HG02610 (cell line): ENCODE results near the gene BMS1.
A peak's percentile ranks its signal among the peaks of the same experiment; 100 is the strongest.
"Not testable (repeated sequence)": the region's sequence is repeated elsewhere in the genome, so short reads cannot be mapped to it uniquely, and the experiment has no call there.

ENCODE experiments used
- ATAC-seq: cut with Tn5 transposase; IDR thresholded peaks from one replicate; pipeline ENCODE4 v1.9.1; 2021; ENCODE audit warnings: mild to moderate bottlenecking, moderate library complexity; ENCODE audit not compliant: unreplicated experiment

The BMS1 gene, protein sequence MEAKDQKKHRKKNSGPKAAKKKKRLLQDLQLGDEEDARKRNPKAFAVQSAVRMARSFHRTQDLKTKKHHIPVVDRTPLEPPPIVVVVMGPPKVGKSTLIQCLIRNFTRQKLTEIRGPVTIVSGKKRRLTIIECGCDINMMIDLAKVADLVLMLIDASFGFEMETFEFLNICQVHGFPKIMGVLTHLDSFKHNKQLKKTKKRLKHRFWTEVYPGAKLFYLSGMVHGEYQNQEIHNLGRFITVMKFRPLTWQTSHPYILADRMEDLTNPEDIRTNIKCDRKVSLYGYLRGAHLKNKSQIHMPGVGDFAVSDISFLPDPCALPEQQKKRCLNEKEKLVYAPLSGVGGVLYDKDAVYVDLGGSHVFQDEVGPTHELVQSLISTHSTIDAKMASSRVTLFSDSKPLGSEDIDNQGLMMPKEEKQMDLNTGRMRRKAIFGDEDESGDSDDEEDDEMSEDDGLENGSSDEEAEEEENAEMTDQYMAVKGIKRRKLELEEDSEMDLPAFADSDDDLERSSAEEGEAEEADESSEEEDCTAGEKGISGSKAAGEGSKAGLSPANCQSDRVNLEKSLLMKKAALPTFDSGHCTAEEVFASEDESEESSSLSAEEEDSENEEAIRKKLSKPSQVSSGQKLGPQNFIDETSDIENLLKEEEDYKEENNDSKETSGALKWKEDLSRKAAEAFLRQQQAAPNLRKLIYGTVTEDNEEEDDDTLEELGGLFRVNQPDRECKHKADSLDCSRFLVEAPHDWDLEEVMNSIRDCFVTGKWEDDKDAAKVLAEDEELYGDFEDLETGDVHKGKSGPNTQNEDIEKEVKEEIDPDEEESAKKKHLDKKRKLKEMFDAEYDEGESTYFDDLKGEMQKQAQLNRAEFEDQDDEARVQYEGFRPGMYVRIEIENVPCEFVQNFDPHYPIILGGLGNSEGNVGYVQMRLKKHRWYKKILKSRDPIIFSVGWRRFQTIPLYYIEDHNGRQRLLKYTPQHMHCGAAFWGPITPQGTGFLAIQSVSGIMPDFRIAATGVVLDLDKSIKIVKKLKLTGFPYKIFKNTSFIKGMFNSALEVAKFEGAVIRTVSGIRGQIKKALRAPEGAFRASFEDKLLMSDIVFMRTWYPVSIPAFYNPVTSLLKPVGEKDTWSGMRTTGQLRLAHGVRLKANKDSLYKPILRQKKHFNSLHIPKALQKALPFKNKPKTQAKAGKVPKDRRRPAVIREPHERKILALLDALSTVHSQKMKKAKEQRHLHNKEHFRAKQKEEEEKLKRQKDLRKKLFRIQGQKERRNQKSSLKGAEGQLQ

DNA sequence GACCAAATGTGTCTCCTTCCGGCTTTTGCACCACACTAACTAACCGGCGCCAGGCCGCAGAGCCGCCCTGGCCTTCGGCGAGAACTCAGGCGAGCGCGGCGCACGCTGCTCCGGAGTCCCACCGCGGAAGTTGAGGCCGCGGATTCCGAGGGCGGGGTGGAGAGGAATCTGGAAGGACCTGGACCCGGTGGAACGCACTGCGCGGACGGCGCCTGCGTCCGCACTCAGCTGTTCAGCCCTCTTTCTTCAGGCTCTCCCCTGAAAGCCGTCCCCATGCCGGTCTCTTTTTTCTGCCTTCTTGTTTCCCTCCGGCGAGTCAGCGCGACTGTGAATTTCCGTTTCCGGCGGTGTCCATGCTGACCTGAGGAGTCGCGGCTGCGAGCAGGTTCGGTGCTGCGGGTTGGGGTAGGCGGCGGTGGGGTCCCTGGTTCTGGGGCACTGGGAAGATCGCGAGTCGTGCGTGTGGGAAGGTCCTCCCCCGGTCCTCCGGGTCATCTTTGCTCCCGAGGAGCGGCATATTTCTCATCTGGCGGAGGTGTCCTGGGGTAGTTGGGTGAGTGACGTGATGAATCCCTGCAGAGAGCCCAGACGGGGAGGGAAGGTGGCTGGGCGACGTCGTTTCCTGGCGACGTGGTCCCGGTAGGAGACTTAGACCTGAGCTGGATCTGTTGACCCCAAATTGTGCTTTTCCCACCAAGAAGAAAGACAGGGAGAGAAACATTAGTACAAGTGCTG lies at the start of gene BMS1:
TSS of gene BMS1 (plus strand) at position 350 of the 735 bp plus-strand sequence. CDS start 1,600 bp downstream, outside the sequence.
- ATAC-seq: peak; percentile 95

DNA sequence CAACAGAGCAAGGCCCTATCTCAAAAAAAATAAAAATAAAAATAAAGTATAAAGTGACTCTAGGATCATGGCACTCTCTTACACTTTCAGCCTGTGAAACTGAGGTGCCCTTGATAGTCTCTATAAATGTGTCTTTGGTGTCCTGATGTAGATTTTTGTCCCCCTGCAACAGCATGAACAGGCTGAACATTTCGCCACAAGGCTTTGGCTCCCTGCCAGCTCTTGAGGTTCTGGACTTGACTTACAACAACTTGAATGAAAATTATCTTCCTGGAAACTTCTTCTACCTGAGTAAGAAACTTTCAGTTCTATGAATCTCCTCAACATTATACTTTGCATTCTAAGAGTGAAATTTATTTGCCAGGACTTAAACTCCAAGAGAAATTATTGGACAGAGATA lies 48.1 kb upstream of the BMS1 start:
- ATAC-seq: no peak

DNA sequence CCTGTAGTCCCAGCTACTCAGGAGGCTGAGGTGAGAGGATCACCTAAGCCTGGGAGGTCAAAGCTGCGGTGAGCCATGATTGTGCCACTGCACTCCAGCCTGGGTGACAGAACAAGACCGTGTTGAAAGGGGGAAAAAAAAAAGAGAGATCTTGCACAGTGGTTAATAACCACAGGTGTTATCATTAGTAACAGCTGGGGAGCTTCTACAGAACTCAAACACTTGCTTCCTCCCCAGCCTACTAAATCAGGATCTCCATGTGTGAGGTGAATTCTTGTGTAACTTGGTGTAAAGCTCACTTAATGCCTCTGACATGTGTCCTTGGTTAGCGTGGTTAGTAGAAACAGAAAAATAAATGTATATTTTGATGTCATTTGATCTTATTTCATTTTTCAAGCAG lies 43.9 kb upstream of the BMS1 start:
- no peak for ATAC-seq

DNA sequence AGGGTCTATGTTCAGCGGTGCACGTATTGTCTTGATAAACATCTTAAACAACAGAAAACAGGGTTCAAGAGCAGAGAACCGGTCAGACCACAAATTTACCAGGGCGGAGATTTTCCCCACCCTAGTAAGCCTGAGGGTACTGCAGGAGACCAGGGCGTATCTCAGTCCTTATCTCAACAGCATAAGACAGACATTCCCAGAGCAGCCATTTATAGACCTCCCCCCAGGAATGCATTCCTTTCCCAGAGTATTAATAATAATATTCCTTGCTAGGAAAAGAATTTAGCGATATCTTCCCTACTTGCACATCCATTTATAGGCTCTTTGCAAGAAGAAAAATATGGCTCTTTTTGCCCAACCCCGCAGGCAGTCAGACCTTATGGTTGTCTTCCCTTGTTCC lies 41.1 kb upstream of the BMS1 start:
- not testable (repeated sequence) for ATAC-seq

DNA sequence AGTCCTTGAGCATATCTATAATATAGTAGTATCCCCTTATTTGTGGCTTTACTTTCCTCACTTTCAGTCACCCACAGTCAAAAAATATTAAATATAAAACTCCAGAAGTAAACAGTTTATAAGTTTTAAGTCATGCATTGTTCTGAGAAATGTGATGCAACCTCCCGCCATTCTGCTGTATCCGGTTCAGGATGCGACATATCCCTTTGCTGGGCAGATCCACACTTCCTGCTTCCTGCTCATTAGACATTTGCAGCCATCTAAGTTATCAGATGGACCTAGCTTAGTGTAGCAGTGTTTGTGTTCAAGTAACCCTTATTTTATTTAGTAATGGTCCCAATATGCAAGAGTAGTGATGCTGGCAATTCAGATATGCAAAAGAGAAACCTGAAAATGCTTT lies 38.9 kb upstream of the BMS1 start:
- ATAC-seq: no peak

DNA sequence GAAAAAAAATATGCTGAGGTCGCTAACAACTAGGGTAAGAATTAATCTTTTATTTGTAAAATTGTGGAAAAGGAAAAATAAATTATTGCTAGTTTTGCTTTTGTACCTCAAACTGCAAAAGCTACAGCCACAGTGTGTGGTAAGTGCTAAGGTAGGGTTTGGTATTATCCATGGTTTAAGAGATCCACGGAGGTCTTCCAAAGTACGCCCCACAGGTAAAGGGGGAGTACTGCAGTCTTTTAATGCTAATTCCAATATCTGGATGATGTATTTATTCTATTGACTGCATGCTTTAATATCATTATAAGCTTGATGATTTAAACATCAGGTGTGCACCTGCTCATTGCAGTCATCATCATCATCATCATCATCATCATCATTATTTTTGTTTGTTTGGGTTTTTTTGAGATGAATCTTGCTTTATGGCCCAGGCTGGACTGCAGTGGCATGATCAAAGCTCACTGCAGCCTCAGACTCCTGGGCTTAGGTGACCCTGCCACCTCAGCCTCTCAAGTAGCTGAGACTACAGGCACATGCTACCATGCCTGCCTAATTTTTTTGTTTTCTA lies 38.4 kb upstream of the BMS1 start:
- no peak for ATAC-seq

DNA sequence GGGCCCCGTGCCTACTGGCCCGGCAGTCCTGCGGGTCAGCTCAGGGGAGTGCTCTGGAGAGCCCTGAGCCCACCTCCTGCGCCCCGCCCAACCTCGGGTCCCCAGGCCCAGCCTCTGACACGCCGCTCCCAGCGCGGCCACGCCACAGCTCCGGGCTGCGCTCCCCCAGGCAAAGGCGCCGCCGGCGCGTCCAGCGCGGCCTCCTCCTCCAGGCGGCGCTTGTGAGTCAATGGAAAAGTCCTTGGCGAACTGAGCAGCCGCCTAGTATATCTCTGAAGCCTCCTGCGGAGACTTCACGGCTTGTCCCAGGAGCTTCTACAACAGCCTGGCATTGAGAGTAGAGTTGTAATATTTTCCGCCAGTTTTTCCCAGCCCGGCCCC lies 29.5 kb upstream of the BMS1 start:
- no peak for ATAC-seq

DNA sequence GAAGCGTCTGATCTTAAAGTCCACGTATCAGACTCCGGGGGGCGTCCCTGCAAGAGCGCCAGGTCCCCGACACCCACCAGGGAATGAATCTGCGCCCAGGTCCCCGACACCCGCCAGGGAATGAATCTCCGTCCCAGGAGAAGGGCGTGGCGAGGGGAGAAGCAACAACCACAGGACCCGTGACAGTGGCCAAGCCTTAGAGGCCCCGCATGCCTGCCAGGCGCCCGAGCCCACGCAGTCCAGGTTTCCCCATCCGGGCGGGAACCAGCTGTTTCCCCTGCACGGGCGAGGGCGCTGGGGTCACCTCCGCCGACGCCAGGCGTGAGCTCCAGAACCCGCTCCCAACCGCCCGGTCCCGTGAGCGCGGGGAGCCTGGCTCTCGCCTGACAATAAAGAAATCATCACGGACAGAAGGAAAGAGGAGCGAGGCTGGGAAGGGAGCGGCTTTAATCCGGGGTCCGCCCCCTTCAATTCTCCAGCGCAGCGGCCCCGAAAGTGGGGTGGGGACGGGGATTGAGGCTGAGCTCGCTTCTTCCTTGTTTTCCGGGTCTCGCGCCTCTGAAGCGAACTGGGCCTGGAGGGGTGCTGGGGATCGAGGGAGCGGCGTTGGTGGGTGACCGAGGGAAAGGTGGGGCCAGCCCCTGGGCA lies 29.0 kb upstream of the BMS1 start:
- ATAC-seq: no peak

DNA sequence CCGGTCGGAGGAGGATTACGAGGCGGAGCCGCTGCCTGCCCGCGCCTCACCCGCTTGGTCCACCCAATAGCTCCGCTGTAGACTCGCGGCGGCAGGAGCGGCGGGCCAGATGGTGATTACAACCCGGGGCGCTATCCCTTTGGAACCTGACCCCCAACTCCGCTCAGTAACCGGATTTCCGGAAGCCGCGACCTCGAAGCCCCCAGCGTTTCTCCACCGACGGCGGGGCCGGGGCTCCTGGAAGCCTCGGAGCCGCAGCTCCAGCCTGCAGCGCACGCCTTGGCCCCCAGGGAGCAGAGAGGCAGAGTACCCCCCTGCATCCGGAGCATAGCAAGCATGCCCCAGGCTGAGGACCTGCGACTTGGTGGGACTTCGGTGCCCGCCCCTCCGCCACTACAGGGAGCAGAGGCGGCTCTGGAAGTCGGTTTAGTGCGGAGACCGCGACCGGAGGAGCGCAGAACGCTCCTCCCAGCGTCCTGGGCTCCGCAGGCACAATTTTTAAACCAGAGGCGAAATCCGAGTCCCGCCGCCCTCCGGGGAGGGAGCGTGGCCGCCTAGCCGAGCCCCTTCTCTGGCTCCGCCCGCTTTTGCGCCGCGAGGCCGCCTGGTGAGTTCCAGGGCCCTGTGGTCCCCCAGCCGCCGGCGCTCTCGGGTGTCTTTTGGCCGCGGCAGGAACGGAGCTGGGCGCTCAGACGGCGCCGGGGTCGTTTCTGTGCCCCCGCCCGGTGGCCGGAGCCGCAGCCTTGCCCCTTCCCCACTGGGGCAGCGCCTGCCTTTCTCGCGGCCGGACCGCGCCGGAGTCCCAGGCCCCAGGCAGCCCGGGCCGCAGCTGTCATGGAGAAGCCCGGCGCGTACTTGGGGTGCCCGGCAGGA lies 28.2 kb upstream of the BMS1 start:
- ATAC-seq: no peak

DNA sequence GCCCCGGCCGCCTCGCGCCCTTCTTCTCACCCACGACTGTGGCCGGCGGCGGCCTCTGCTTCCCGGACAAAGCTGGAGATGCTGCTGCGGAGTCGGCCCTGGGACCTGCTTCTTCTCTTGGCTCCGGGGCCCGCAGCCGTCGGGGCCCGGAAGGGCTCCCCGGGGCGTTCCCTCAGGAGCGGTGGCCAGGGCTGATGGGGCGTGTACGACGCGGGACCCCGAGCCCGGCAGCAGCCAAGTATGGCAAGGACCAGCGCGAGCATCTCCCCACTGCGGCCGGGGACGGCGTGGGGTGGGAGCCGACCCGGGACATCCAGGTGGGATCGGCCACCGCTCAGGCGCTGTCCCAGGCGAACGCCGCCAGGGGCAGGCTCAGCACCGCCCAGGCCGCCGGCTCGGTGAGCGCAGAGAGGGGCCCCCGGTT lies 27.6 kb upstream of the BMS1 start:
- no peak for ATAC-seq

DNA sequence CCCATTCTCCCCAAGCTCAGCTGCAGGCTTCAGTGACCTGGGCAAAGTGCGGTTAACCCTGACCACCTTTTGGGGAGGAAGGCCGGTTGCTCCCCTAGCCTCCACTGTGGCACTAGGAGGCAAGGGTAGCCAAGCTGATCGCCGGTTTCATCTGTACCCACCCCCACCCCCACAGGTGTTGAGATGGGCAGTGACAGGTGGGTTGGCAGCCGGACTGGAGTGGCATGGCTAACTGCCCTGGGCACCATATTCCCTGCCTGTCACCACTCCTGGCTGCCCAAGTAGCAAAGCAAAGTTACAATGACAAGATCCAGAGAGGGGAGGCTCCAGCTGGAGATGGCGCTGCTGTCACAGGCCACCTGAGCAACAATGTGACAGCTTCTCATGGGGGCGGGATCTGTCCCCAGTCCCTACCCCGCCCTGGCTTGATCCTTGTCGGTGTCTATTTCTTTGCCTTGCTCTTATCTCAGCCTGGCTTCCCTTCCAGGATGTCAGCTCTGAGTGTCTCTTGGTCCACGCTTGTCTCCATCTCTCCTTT lies 27.0 kb upstream of the BMS1 start:
- no peak for ATAC-seq

DNA sequence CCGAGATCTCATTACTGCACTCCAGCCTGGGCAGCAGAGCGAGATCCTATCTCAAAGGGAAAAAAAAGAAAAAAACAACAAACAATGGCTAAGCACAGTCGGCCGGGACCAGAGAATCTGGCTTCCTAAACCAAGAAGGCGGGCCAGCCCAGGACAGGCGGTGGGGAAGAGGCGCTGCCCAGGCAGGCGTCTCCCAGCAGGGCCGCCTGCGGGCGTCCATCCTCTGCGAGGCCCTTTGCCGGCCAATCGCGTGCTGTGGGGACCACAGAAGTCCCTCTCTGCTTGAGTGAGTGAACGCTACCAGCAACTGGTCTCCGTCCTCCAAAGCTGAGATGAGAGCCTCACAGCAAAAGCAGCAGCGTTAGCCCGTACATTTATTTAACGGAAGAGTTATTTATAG lies 14.7 kb upstream of the BMS1 start:
- no peak for ATAC-seq

DNA sequence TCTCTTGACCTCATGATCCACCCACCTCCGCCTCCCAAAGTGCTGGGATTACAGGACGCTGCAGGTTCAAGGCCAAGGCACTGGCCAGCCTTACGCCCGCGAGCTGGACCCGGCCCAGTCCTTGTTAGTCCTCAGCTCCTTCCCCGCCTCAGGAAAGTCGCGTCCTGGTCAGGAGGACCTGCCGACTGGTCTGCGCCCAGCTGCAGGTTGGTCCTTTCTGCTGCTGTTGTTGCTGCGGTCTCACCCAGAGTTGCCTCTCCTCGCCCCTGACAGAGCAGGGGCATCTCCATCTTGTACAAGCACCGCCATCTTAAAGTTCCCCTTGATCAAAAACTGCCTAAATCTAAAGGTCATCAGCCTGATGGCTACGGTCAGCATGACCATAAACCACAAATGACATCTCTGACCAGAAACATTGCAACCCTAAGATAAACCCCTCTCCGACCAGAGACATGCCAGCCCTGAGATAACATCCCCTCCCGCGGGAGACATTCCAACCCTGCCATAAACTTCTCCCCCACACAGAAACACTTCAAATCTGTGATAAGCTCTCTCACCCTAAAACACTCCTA lies 13.9 kb upstream of the BMS1 start:
- no peak for ATAC-seq

DNA sequence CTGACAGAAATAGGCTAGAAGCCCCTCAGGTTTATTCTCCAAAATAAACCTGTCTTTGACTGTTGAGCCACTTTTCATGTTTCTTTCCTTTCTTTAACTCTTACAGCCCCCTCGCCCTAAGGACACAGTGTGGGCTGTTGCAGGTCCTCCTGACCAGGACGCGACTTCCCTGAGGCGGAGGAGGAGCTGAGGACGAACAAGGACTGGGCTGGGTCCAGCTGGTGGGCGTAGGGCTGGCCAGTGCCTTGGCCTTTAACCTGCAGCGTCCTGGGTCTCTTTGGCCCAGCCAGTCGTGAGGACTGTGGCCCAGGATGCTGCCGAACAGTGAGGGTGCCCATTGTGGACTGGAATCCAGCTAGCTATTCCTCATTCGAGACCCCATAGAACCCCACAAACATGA lies 13.4 kb upstream of the BMS1 start:
- ATAC-seq: no peak

DNA sequence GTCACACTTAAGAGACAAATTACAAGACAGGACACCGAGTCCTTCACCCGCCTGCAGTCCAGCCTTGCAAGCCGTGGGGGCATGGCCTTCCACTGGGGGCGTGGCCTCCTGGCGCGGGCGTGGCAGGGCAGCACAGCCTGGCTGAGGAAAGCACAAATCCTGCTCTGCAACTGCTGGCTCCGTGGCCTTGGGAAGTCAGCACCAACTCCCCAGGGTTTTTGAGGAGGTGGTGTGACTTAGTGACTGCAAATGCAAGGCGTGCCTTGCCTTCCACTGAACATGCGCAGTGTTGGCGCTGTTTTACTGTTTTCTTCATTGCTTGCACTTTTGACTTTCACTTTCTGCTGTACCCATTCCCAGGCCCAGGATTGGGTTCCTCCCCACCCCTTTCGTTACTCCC lies 12.9 kb upstream of the BMS1 start:
- no peak for ATAC-seq

DNA sequence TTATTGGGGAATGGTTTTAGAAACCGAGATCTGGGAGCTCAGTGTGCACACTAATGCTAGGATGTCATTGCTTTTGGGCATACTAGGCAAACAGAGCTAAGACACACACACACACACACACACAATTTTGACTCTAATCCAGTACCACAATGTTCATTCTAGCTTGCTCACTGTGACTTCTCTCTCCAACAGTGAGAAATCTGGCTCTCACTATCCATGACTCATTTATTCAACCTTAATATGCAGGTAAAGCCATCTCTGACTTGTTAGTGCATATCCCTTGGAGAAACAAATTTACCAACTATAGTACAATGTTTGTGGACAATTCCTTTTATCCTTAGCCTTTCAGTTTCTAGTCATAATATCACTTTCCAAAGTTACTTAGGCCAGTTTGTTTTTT lies 5.9 kb upstream of the BMS1 start:
- ATAC-seq: no peak

DNA sequence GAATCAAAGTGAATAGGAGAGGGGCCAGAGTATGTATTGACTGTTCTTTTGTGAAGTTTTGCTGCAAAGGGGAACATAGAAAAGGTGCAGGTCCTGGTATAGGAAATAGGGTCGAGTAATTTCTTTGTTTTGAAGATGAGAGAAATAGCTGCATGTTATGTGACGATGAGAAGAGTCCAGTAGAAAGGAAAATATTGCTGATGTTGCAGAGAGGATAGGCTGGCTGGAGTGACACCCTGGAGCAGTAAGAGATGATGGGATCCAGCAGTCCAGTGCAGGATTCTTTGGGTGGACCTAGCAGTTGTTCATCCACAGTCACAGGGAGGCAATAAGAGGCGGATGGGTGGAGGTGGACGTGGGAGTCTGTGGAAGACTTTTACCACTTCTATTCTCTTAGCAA lies 2.1 kb upstream of the BMS1 start:
- ATAC-seq: no peak

DNA sequence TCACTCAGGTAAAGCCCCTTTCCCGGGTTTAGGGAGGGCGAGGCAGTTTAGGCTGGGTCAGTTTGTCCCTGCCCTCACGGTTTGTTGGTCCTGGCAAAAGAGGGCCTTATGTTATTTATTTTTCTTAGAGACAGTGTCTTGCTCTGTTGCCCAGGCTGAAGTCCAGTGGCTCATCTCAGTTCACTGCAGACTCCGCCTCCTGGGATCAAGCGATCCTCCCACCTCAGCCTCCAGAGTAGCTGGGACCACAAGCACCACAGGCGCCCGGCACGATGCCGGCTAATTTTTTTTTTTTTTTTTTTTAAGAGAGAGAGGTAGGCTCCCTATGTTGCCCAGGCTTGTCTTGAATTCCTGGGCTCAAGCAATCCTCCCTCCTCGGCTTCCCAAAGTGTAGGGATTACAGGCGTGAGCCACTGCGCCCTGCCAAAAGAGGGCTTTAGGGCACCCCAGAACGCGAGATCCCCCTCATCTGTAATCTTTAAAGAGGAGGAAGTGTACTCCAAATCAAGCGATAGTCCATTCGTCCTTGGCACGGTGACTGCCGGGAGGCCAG lies 626 bp upstream of the BMS1 start:
- peak; percentile 3 for ATAC-seq
